ENCODE measurements around the gene PRKCSH.

DNA sequence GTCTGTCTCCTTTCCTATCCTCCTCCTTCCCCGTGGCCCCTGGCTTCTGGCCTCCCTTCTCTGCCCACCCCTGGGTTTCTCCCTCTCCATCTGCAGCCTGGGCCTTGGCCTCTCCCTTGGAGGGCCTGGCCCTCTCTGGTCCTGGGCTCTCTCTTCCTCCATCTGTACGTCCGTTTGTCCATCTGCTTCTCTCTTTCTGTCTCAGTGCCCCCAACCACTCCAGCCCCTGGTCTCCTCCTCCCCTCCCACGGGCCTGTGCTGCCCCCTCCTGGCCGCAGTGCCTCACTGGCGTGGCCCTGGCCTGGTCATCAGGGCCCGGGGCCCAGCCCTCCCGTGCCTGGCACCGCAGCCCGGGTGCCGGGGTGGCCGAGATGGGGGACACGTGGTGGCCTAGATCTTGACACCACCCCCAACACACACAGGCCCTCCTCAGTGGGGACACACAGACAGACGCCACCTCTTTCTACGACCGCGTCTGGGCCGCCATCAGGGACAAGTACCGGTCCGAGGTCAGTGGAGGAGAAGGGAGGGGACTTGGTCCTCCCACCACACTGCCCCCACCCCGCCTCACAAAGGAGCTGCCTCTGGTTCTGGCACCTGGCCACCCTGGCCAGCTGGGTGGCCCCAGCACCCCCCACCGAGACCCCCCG, 11.3 kb downstream of the PRKCSH start:
- TF ChIP-seq POLR2AphosphoS5 (IDR thresholded peaks at IDR 0.05; ENCODE audit: low read depth, low read length): no peak
- TF ChIP-seq CTCF (IDR thresholded peaks at IDR 0.05): peak; percentile 85
- TF ChIP-seq, protein P1, sequence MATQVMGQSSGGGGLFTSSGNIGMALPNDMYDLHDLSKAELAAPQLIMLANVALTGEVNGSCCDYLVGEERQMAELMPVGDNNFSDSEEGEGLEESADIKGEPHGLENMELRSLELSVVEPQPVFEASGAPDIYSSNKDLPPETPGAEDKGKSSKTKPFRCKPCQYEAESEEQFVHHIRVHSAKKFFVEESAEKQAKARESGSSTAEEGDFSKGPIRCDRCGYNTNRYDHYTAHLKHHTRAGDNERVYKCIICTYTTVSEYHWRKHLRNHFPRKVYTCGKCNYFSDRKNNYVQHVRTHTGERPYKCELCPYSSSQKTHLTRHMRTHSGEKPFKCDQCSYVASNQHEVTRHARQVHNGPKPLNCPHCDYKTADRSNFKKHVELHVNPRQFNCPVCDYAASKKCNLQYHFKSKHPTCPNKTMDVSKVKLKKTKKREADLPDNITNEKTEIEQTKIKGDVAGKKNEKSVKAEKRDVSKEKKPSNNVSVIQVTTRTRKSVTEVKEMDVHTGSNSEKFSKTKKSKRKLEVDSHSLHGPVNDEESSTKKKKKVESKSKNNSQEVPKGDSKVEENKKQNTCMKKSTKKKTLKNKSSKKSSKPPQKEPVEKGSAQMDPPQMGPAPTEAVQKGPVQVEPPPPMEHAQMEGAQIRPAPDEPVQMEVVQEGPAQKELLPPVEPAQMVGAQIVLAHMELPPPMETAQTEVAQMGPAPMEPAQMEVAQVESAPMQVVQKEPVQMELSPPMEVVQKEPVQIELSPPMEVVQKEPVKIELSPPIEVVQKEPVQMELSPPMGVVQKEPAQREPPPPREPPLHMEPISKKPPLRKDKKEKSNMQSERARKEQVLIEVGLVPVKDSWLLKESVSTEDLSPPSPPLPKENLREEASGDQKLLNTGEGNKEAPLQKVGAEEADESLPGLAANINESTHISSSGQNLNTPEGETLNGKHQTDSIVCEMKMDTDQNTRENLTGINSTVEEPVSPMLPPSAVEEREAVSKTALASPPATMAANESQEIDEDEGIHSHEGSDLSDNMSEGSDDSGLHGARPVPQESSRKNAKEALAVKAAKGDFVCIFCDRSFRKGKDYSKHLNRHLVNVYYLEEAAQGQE (IDR thresholded peaks at IDR 0.05; ENCODE audit: insufficient read depth in 1 of 2, low read depth in 2 of 2, low read length in 1 of 2): no peak

All from Panc1 (cell line).